Keratinocyte (primary cell): ENCODE data around the gene PARD6G. TPM values are rescaled to one million over a fixed set of nuclear protein-coding genes. Genes with fewer than 3 reads are reported as not detected.
A peak's percentile ranks its signal among the peaks of the same experiment; 100 is the strongest.

Experiments used
- DNase-seq: peaks from one replicate; pipeline ENCODE4 v3.0.0-alpha.2; 2011; ENCODE audit warnings: low read depth, missing footprints, low spot score
- FAIRE-seq: peaks from 2 replicates; lab custom pipeline; 2011; peaks lifted over from hg19 to GRCh38; lab: Jason Lieb, UNC
- H2AFZ ChIP-seq: 2 replicates; pipeline ENCODE4 v1.6.0; 2012; ENCODE audit warnings: low read length, control low read depth, inconsistent platforms; ENCODE audit not compliant: control insufficient read depth
- H3K27ac ChIP-seq: 2 replicates; pipeline ENCODE4 v1.5.1; 2011; ENCODE audit warnings: low read length; ENCODE audit not compliant: control insufficient read depth, insufficient read depth
- H3K27me3 ChIP-seq: 3 replicates; pipeline ENCODE4 v1.6.0; 2011; ENCODE audit warnings: low read length; ENCODE audit not compliant: control insufficient read depth, insufficient read depth; ENCODE audit errors: extremely low read depth
- H3K36me3 ChIP-seq, 2 experiments: 2 replicates in 1 of 2; 3 replicates in 1 of 2; pipeline ENCODE4 v1.5.1; 2011; ENCODE audit warnings: low read length in 2 of 2, mild to moderate bottlenecking in 1 of 2; ENCODE audit not compliant: control insufficient read depth in 2 of 2, insufficient read depth in 2 of 2; ENCODE audit errors: extremely low read depth in 1 of 2
- H3K4me1 ChIP-seq: 3 replicates; pipeline ENCODE4 v1.5.1; 2011; ENCODE audit warnings: low read length; ENCODE audit not compliant: control insufficient read depth, insufficient read depth; ENCODE audit errors: extremely low read depth
- H3K4me2 ChIP-seq: 3 replicates; pipeline ENCODE4 v1.6.0; 2011; ENCODE audit warnings: low read depth, low read length; ENCODE audit not compliant: control insufficient read depth, insufficient read depth; ENCODE audit errors: extremely low read depth
- H3K4me3 ChIP-seq, 3 experiments: fragments of 200-600 bp in 1 of 3; sonication (generic) in 1 of 3; 2 replicates in 2 of 3; 3 replicates in 1 of 3; pipeline ENCODE4 v1.5.1; 2011 to 2016; ENCODE audit warnings: low read length in 3 of 3, mild to moderate bottlenecking in 3 of 3, control low read depth in 2 of 3, inconsistent platforms in 1 of 3, low read depth in 1 of 3, mixed read lengths in 1 of 3, mixed run types in 1 of 3, moderate library complexity in 1 of 3; ENCODE audit not compliant: control insufficient read depth in 2 of 3, insufficient read depth in 2 of 3; ENCODE audit errors: extremely low read depth in 1 of 3
- H3K79me2 ChIP-seq: 2 replicates; pipeline ENCODE4 v1.6.0; 2012; ENCODE audit warnings: low read length; ENCODE audit not compliant: control insufficient read depth, insufficient read depth
- H3K9ac ChIP-seq: 3 replicates; pipeline ENCODE4 v1.6.0; 2011; ENCODE audit warnings: low read length; ENCODE audit not compliant: control insufficient read depth, insufficient read depth; ENCODE audit errors: extremely low read depth
- H3K9me1 ChIP-seq: 3 replicates; pipeline ENCODE4 v1.6.0; 2011; ENCODE audit warnings: low read length; ENCODE audit not compliant: control insufficient read depth, insufficient read depth; ENCODE audit errors: extremely low read depth
- H3K9me3 ChIP-seq: 2 replicates; pipeline ENCODE4 v1.5.1; 2012; ENCODE audit warnings: low read depth, low read length; ENCODE audit not compliant: control insufficient read depth
- H4K20me1 ChIP-seq: 3 replicates; pipeline ENCODE4 v1.6.0; 2011; ENCODE audit warnings: low read length; ENCODE audit not compliant: control insufficient read depth, insufficient read depth; ENCODE audit errors: extremely low read depth
- EZH2 ChIP-seq: IDR thresholded peaks from one replicate; pipeline ENCODE4 v1.6.1; 2012; ENCODE audit warnings: inconsistent platforms, mild to moderate bottlenecking, low read length, moderate library complexity
- dilution Hi-C: fragments of 300-500 bp; cut with MboI; formaldehyde crosslinking; loops from one replicate; pipeline ENCODE4 v1.7.0; 2020; ENCODE audit warnings: low sequenced_read_pairs; ENCODE audit not compliant: extremely low pct_ligation_motif_present
- polyA plus RNA-seq, 5 experiments: library from polyadenylated mRNA; depleted of rRNA in 3 of 5; stranded (reverse) in 3 of 5; stranded (forward) in 1 of 5; unstranded in 1 of 5; fragments of >200 nt; gene quantifications; 1 replicate in 1 of 5; 2 replicates in 3 of 5; 3 replicates in 1 of 5; pipeline versions ENCODE4 v1.2.1 to v1.2.3, GENCODE V29; 2011 to 2012; ENCODE audit warnings: missing spikeins in 2 of 5, low read depth in 1 of 5, low replicate concordance in 1 of 5
- TF ChIP-seq, protein P1 (sequence below), 3 experiments: IDR thresholded peaks in 1 of 3; conservative IDR thresholded peaks in 1 of 3; optimal IDR thresholded peaks in 1 of 3; 2 replicates in 2 of 3; 3 replicates in 1 of 3; pipeline versions ENCODE3 to v1.5.1; 2011; ENCODE audit warnings: low read length in 3 of 3, mild to moderate bottlenecking in 3 of 3, moderate library complexity in 2 of 3, control low read depth in 1 of 3, inconsistent platforms in 1 of 3; ENCODE audit not compliant: insufficient read depth in 2 of 3; ENCODE audit errors: extremely low read depth in 1 of 3

The PARD6G gene
- polyA plus RNA-seq, 1 donor (not counting 4 experiments of a cell fraction or from before 2014, with no cell fraction given): 21.3 TPM

- no peak for TF ChIP-seq EZH2
- TF ChIP-seq, protein P1, sequence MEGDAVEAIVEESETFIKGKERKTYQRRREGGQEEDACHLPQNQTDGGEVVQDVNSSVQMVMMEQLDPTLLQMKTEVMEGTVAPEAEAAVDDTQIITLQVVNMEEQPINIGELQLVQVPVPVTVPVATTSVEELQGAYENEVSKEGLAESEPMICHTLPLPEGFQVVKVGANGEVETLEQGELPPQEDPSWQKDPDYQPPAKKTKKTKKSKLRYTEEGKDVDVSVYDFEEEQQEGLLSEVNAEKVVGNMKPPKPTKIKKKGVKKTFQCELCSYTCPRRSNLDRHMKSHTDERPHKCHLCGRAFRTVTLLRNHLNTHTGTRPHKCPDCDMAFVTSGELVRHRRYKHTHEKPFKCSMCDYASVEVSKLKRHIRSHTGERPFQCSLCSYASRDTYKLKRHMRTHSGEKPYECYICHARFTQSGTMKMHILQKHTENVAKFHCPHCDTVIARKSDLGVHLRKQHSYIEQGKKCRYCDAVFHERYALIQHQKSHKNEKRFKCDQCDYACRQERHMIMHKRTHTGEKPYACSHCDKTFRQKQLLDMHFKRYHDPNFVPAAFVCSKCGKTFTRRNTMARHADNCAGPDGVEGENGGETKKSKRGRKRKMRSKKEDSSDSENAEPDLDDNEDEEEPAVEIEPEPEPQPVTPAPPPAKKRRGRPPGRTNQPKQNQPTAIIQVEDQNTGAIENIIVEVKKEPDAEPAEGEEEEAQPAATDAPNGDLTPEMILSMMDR (optimal IDR thresholded peaks at IDR 0.05 in 1 of 3, IDR thresholded peaks at IDR 0.05 in 1 of 3, conservative IDR thresholded peaks at IDR 0.05 in 1 of 3; ENCODE audit: extremely low read depth in 1 of 3, insufficient read depth in 2 of 3, low read length in 3 of 3): no peak
- DNase-seq (no peak), FAIRE-seq (no peak)
- dilution Hi-C loops: no loop called here
- H3K4me2 ChIP-seq: no peak overlapping the region
- H3K9me1 ChIP-seq: peaks cover 13% of the 10 kb centered on the region
- H4K20me1 ChIP-seq: no peaks in the 10 kb centered on the region
- peaks cover 66% of the 10 kb centered on the region for H3K4me1 ChIP-seq
- H3K27me3 ChIP-seq: no peaks in the 10 kb centered on the region
- H2AFZ ChIP-seq: no peak overlapping the region
- no peak overlapping the region for H3K27ac ChIP-seq
- peaks cover 22% of the 10 kb centered on the region for H3K79me2 ChIP-seq
- H3K9me3 ChIP-seq: no peaks in the 10 kb centered on the region
- H3K4me3 ChIP-seq: no peak overlapping the region
- no peak overlapping the region for H3K9ac ChIP-seq
- no peaks in the 10 kb centered on the region for H3K36me3 ChIP-seq
Measured at GRCh38 chr18:80177128-80177527, 70.2 kb downstream of the PARD6G start.

GRCh38 chr18:80176334-80177073 lies 70.8 kb downstream of the PARD6G start:
- peak overlapping the region; percentile 30 for H3K27ac ChIP-seq
- no peaks in the 10 kb centered on the region for H4K20me1 ChIP-seq
- dilution Hi-C loops: no loop called here
- H2AFZ ChIP-seq: no peak overlapping the region
- H3K4me2 ChIP-seq: peak overlapping the region; percentile 15
- H3K9ac ChIP-seq: peak overlapping the region; percentile 38
- no peak for TF ChIP-seq EZH2
- TF ChIP-seq, protein P1 (optimal IDR thresholded peaks at IDR 0.05 in 1 of 3, IDR thresholded peaks at IDR 0.05 in 1 of 3, conservative IDR thresholded peaks at IDR 0.05 in 1 of 3; ENCODE audit: extremely low read depth in 1 of 3, insufficient read depth in 2 of 3, low read length in 3 of 3): no peak
- H3K27me3 ChIP-seq: no peaks in the 10 kb centered on the region
- no peak for DNase-seq
- no peaks in the 10 kb centered on the region for H3K9me3 ChIP-seq
- H3K4me1 ChIP-seq: peaks cover 72% of the 10 kb centered on the region
- no peaks in the 10 kb centered on the region for H3K36me3 ChIP-seq
- H3K9me1 ChIP-seq: peaks cover 13% of the 10 kb centered on the region
- FAIRE-seq: peak; percentile 29
- no peak overlapping the region for H3K4me3 ChIP-seq
- H3K79me2 ChIP-seq: peaks cover 22% of the 10 kb centered on the region
